Body of pancreas (tissue), 4 donors: ENCODE measurements around the gene DNAH11. TPM values are rescaled to one million over a fixed set of nuclear protein-coding genes. Genes with fewer than 3 reads are reported as not detected.

Experiments used
- ATAC-seq: fragments of 150-250 bp; one replicate; pipeline ENCODE4 v1.9.1; 2016
- DNase-seq, 4 donors: peaks; one replicate each; pipeline ENCODE4 v3.0.0-alpha.2; 2019
- H3K27ac ChIP-seq, 4 donors: fragments of 200-600 bp; sonication (generic); 1 replicate in 3 of 4; 2 replicates in 1 of 4; pipeline versions ENCODE4 v1.5.1 to v1.6.1; 2016 to 2019; ENCODE audit warnings: mild to moderate bottlenecking in 1 of 4, mixed read lengths in 1 of 4, moderate library complexity in 1 of 4
- H3K27me3 ChIP-seq, 2 donors: fragments of 200-600 bp; sonication (generic); one replicate each; pipeline ENCODE4 v1.6.0; 2016; ENCODE audit warnings: mild to moderate bottlenecking in 1 of 2
- H3K36me3 ChIP-seq, 2 donors: fragments of 200-600 bp; sonication (generic); replicated peaks in 1 of 2; 2 replicates each; pipeline ENCODE4 v1.5.1; 2016; ENCODE audit warnings: low read depth in 2 of 2; ENCODE audit not compliant: insufficient read depth in 1 of 2
- H3K4me1 ChIP-seq: fragments of 200-600 bp; sonication (generic); one replicate; pipeline ENCODE4 v1.6.0; 2016
- H3K4me3 ChIP-seq, 2 donors: fragments of 200-600 bp; sonication (generic); 1 replicate in 1 of 2; 2 replicates in 1 of 2; pipeline ENCODE4 v1.5.1; 2016 to 2019
- H3K9me3 ChIP-seq, 3 donors: fragments of 200-600 bp; sonication (generic); 1 replicate in 2 of 3; 2 replicates in 1 of 3; pipeline ENCODE4 v1.5.1; 2016
- POLR2A ChIP-seq, 3 donors: fragments of 450-650 bp; IDR thresholded peaks; one replicate each; pipeline ENCODE4 v1.6.1; 2016; ENCODE audit warnings: antibody characterized with exemption in 3 of 3, mild to moderate bottlenecking in 2 of 3
- WGBS, 2 donors: methylation state at CpG; one replicate each; pipeline ENCODE4 v1.1.5; 2017; 5-methylcytosine and 5-hydroxymethylcytosine counted together
- intact Hi-C: fragments of 100-400 bp; cut with DNase I; formaldehyde crosslinking; loops from one replicate; pipeline ENCODE4 v1.15.1; 2023
- total RNA-seq, 2 donors: library from RNA; depleted of rRNA; stranded (reverse); fragments of >200 nt; gene quantifications; one replicate each; pipeline ENCODE4 v1.1.0, GENCODE V29; 2016
- TF ChIP-seq, protein P1 (sequence below), 7 experiments: fragments of 450-650 bp in 4 of 7; fragments of 200-600 bp in 3 of 7; sonication (generic) in 3 of 7; IDR thresholded peaks; one replicate each; pipeline ENCODE4 v1.5.1; 2016 to 2019; ENCODE audit warnings: antibody characterized with exemption in 7 of 7

Gene DNAH11
- total RNA-seq, 2 donors from 2014 or later: 0.52 to 0.99 TPM

DNA sequence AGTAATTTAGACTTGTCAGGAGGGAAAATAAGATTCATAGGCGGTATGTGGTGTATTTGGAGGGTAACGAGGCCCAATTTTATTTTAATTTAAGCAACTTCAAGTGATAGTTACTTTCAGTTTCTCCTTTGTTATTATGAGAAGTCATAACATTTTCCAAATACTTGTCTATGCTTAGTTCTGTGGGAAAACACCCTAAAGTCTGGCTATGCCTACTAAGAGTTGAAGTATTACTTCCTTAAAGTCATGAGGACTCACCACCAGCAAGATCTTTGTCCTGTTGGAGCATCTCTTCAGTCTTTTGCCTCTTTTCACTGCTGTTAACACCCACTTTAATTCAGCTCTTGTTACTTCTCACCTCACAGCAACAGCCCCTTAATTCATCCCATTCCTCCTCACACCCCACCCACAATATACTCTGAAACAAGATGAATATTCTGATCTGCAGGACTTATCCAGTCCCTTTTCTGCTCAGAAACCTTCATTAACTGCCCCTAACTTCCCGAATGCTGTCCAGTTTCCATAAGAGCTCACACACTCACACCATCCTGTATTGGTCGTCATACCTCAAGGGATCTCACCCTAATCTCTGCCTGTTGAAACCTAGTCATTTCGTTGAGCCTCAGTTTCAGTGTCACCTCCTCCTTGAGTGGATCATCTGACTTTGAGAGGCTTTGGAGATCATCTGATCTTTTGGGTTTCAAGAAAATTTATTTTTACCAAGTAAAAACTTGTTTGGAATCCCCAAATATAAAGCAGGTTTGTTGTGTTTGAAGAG lies 61.3 kb downstream of the DNAH11 start:
- TF ChIP-seq POLR2A (IDR thresholded peaks at IDR 0.05): no peak
- TF ChIP-seq, protein P1, sequence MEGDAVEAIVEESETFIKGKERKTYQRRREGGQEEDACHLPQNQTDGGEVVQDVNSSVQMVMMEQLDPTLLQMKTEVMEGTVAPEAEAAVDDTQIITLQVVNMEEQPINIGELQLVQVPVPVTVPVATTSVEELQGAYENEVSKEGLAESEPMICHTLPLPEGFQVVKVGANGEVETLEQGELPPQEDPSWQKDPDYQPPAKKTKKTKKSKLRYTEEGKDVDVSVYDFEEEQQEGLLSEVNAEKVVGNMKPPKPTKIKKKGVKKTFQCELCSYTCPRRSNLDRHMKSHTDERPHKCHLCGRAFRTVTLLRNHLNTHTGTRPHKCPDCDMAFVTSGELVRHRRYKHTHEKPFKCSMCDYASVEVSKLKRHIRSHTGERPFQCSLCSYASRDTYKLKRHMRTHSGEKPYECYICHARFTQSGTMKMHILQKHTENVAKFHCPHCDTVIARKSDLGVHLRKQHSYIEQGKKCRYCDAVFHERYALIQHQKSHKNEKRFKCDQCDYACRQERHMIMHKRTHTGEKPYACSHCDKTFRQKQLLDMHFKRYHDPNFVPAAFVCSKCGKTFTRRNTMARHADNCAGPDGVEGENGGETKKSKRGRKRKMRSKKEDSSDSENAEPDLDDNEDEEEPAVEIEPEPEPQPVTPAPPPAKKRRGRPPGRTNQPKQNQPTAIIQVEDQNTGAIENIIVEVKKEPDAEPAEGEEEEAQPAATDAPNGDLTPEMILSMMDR (IDR thresholded peaks at IDR 0.05): no peak
- Histone ChIP-seq H3K9me3 (no peaks in the 10 kb centered on the region), H3K27me3 (no peaks in the 10 kb centered on the region), H3K4me1 (no peaks in the 10 kb centered on the region), H3K4me3 (no peak overlapping the region), H3K27ac (no peak overlapping the region), H3K36me3 (no peaks in the 10 kb centered on the region)
- WGBS, 2 donors: 69 to 76% methylated on average over 5 of the region's 5 CpGs
- DNase-seq (no peak), ATAC-seq (no peak)
- intact Hi-C loops: no loop called here

DNA sequence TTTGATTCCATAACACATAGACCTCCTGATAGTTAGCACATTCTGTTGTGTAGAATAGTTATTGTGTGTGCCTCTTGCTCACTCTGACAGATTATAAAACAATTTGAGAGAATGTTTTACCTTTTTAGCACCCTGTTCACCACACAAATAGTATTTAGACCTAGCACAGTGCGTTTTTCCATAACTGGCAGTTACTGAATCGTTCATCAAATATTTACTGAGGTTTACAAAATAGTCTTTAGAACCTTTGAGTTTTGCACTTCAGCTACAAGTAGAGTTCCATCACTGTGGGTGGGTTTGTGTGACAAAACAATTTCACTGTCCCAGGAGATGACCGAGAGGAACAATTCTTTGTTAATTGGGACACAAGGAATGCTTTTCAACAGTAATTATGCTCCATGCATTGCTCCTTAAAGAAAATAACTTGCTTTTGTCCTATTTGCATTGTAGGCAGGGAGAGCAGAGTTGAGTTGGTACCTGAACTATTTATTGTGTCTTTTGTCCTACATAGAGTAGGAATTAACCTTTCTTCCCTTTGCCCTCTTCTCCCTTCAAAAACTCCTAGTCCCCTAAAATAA lies 62.3 kb downstream of the DNAH11 start:
- ATAC-seq: no peak
- DNase-seq: no peak
- no peaks in the 10 kb centered on the region for H3K27me3 ChIP-seq
- no peaks in the 10 kb centered on the region for H3K4me1 ChIP-seq
- no peak for TF ChIP-seq POLR2A (IDR thresholded peaks at IDR 0.05)
- TF ChIP-seq, protein P1 (IDR thresholded peaks at IDR 0.05): no peak
- no peak overlapping the region for H3K27ac ChIP-seq
- intact Hi-C loops: no loop called here
- no peaks in the 10 kb centered on the region for H3K9me3 ChIP-seq
- H3K4me3 ChIP-seq: no peak overlapping the region
- no peaks in the 10 kb centered on the region for H3K36me3 ChIP-seq
- WGBS, 2 donors: 45 to 51% methylated on average over 3 of the region's 3 CpGs

DNA sequence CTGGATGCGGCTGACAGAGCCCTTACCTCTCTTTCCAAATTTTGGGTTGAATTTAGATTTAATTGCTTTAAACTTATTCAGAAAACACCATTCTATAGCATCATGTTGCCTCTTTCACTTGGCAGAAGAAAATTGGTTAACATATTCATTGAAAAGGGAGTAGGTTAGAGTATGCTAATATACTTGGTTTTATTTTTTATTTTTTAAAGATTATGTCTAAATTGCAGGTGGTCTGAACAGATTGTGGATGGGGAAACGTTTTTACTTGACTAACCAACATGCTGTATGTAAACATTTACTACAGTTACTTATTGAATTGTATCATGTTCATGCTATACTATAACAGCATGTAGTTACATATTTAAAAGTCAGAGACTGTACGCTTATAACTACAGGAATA lies 65.6 kb downstream of the DNAH11 start:
- WGBS, 2 donors: 59 to 63% methylated on average over 3 of the region's 3 CpGs
- H3K9me3 ChIP-seq: no peaks in the 10 kb centered on the region
- H3K27ac ChIP-seq: no peak overlapping the region
- H3K4me1 ChIP-seq: no peaks in the 10 kb centered on the region
- DNase-seq: no peak
- no peaks in the 10 kb centered on the region for H3K36me3 ChIP-seq
- TF ChIP-seq POLR2A (IDR thresholded peaks at IDR 0.05): no peak
- TF ChIP-seq, protein P1 (IDR thresholded peaks at IDR 0.05): no peak
- H3K4me3 ChIP-seq: no peak overlapping the region
- intact Hi-C loops: no loop called here
- no peak for ATAC-seq
- no peaks in the 10 kb centered on the region for H3K27me3 ChIP-seq

DNA sequence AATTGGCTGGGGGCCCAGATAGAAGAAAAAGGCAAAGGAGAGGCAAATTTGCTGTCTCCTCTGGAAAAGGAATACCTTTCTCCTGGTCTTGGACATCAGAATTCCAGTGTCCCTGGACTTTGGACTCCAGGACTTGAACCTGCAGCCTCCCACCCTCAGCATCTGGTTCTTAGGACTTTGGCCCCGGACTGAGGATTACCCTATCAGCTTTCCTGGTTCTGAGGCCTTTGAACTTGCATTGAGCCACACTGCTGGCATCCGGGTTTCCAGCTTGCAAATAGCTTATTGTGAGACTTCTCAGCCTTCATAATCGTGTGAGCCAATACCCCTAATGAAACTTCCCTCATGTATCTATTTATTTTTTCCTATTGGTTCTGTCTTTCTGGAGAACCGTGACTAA lies 68.3 kb downstream of the DNAH11 start:
- ATAC-seq: no peak
- 55 to 67% methylated on average over 4 of the region's 4 CpGs for WGBS, 2 donors
- intact Hi-C loops: no loop called here

More for the DNA sequence above, 68.3 kb downstream of the DNAH11 start:
- no peak for DNase-seq
- no peak for TF ChIP-seq POLR2A (IDR thresholded peaks at IDR 0.05)
- TF ChIP-seq, protein P1 (IDR thresholded peaks at IDR 0.05): no peak
- no peaks in the 10 kb centered on the region for H3K4me1 ChIP-seq
- H3K36me3 ChIP-seq: no peaks in the 10 kb centered on the region
- no peaks in the 10 kb centered on the region for H3K27me3 ChIP-seq
- H3K4me3 ChIP-seq: no peak overlapping the region
- no peak overlapping the region for H3K27ac ChIP-seq
- no peaks in the 10 kb centered on the region for H3K9me3 ChIP-seq
